Measurements from ENCODE around the gene PDE4C.

PDE4C gene

DNA sequence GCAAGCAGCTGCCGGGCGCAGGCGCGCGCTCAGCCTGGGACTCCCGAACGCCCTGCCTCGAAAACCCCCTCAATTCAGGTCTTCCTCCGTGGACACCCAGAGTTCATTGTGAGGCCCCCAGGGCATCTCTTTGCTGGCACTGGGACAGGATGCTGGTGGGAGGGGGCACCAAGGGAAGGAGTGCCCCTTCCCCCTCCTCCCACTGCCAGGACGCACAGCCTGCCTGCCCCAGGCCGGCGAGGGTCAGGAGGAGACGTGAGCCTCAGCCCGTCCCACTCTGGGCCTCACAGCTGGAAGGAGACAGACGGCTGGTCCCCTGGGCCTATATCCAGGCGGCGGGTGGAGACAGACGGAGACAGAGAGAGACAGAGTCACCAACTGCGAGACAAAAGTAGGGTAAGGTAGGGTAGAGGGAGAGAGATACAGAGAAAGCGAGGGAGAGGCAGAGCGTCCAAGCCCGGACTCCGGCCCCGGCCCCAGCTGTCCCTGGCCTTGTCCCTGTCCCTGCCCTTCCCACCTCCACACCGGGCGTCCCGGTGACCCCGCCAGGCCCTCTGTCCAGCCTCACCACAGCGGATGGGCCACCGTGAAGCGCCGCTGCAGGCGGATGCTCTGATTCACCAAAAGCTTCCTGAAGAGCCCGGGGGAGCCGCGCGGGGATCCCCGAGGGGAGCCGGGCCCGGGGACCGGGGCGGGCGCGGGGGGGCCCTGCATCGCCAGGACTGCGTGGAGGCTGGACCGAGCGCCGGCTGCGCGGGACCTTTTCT, at the start of gene PDE4C:
PDE4C (minus strand) TSS at position 737 of the 767 bp plus-strand sequence; CDS start at position 714, 23 bp downstream.
- Histone ChIP-seq H3K4me1 (ENCODE audit: insufficient read depth, low read length) (0 out of 2 replicates have a peak, but pooled peaks cover 3% of the 10 kb centered on the region), H3K4me3 (ENCODE audit: low read length) (peak within 1 kb of the TSS; percentile 13; the same call in 1 of the 2 replicates), H3K9ac (ENCODE audit: low read depth, low read length) (no peak within 1 kb of the TSS), H3K9me3 (ENCODE audit: insufficient read depth, low read depth, low read length) (no peaks in the 10 kb centered on the region), H3K27ac (ENCODE audit: low read length) (no peak within 1 kb of the TSS), H3K27me3 (ENCODE audit: insufficient read depth, low read length) (peaks cover 38% of the 10 kb centered on the region), H3K36me3 (ENCODE audit: insufficient read depth, low read depth, low read length) (no peaks in the 10 kb centered on the region)

DNA sequence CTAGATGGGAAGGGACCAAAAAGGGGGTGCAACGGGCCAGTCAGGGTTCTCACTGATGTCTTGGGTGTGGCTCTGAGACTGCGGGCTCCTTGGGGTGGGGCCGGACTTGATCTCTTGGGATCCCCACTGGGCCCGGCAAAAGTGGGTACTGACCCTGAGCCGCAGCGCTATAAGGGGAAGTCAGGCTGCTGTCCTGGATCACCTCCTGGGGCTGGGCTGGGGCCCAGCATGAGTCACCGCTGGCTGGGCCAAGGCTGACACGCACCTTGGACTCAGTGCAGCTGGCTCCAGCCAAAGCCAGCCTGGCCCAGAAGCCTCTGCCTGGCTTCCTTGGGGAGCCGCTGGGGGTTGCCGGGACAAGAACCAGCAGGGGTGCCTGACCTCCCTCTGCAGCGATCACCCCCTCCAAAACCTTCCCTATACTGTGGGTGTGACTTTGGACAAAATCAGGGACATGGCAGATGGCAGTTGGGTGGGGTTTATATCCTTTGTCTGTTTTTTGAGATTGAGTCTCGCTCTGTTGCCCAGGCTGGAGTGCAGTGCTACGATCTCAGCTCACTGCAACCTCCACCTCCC, 48.6 kb upstream of the PDE4C start:
- Histone ChIP-seq H3K4me3 (ENCODE audit: low read length) (no peak overlapping the region), H3K27me3 (ENCODE audit: insufficient read depth, low read length) (no peaks in the 10 kb centered on the region), H3K4me1 (ENCODE audit: insufficient read depth, low read length) (peaks cover 3% of the 10 kb centered on the region; the same call in 1 of the 2 replicates), H3K9me3 (ENCODE audit: insufficient read depth, low read depth, low read length) (no peaks in the 10 kb centered on the region), H3K27ac (ENCODE audit: low read length) (no peak overlapping the region), H3K9ac (ENCODE audit: low read depth, low read length) (no peak overlapping the region), H3K36me3 (ENCODE audit: insufficient read depth, low read depth, low read length) (peaks cover 12% of the 10 kb centered on the region)

DNA sequence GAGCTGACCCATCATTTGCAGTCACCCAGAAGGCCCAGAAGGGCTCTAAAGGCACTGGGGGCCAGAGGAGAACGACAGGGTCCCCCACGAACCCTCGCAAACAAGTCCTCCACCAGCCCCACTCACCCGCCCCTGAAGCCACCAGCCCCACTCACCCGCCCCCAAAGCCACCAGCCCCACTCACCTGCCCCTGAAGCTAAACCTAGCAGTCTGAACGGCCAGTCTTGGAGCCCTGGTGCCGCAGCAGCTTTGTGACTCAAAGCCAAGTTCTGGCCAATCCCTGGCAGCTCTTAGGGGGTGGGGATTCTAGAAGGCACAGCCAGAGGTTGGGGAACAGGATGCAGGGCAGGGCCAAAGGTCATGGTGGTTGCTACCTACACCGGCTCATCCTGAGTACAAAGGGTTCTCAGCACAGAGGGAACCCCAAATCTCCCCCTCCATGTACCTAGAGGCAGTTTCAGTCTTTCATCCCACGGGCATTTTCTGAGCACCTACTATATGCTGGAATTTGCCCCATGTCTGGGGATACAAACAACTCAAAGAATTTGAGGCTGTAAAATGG, 48.1 kb upstream of the PDE4C start, which contains the start of gene IQCN:
IQCN (minus strand) TSS at position 234 of the 562 bp plus-strand sequence. CDS start 4,974 bp downstream, outside the sequence.
- no peaks in the 10 kb centered on the region for H3K9me3 ChIP-seq (ENCODE audit: insufficient read depth, low read depth, low read length)
- no peak within 1 kb of the TSS for H3K4me3 ChIP-seq (ENCODE audit: low read length)
- no peak within 1 kb of the TSS for H3K9ac ChIP-seq (ENCODE audit: low read depth, low read length)
- peaks cover 3% of the 10 kb centered on the region; the same call in 1 of the 2 replicates for H3K4me1 ChIP-seq (ENCODE audit: insufficient read depth, low read length)
- H3K27me3 ChIP-seq (ENCODE audit: insufficient read depth, low read length), result no peaks in the 10 kb centered on the region
- H3K27ac ChIP-seq (ENCODE audit: low read length), result no peak within 1 kb of the TSS
- peaks cover 12% of the 10 kb centered on the region for H3K36me3 ChIP-seq (ENCODE audit: insufficient read depth, low read depth, low read length)

DNA sequence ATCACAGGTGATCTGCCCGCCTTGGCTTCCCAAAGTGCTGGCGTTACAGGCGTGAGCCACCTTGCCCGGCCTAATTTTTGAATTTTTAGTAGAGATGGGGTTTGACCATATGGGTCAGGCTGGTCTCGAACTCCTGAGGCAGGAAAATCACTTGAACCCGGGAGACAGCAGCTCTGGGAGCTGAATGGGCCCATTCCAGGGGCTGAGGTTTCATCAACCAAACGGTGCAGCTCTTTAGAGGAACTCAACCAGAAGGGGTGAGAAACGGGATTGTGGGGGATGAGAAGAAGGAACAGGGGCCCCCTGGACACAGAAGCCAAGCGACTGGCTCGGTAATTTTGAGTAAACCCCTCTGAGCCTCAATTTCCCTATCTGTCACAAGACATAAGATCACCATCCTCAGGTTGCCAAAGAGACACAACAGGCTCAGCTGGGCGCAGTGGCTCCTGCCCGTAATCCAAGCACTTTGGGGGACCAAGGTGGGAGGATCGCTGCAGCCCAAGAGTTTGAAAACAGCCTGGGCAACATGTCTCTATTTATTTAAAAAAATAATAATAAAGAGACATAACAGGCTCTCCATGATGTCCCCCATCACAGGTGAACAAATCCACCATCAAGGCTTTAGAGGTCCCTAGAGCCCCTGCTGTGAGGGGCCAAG, 47.5 kb upstream of the PDE4C start:
- no peak overlapping the region for H3K9ac ChIP-seq (ENCODE audit: low read depth, low read length)
- H3K27me3 ChIP-seq (ENCODE audit: insufficient read depth, low read length), result no peaks in the 10 kb centered on the region
- no peak overlapping the region for H3K27ac ChIP-seq (ENCODE audit: low read length)
- no peaks in the 10 kb centered on the region for H3K4me1 ChIP-seq (ENCODE audit: insufficient read depth, low read length)
- no peaks in the 10 kb centered on the region for H3K9me3 ChIP-seq (ENCODE audit: insufficient read depth, low read depth, low read length)
- H3K4me3 ChIP-seq (ENCODE audit: low read length), result no peak overlapping the region
- H3K36me3 ChIP-seq (ENCODE audit: insufficient read depth, low read depth, low read length), result peaks cover 7% of the 10 kb centered on the region

DNA sequence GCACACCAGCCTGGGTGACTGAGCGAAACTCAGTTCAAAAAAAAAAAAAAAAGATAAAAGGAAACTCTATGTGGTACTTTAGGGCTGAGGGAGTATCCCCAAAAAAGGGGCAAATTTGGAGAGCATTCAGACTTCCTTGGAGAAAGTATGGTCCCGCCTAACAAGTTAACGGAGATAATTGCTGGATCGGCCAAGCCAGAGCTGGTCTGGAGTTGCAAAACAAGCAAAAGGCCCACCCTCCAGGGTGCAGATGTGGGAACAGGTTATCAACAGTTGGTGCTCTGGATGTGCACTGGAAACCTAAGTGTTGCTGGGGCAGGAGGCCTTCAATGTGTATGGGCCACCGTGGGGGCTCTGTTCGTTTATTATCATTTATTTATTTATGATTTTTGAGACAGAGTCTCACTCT, 45.2 kb upstream of the PDE4C start:
- H3K4me3 ChIP-seq (ENCODE audit: low read length), result no peak overlapping the region
- H3K4me1 ChIP-seq (ENCODE audit: insufficient read depth, low read length), result no peaks in the 10 kb centered on the region
- H3K27ac ChIP-seq (ENCODE audit: low read length), result no peak overlapping the region
- H3K9me3 ChIP-seq (ENCODE audit: insufficient read depth, low read depth, low read length), result no peaks in the 10 kb centered on the region
- no peaks in the 10 kb centered on the region for H3K27me3 ChIP-seq (ENCODE audit: insufficient read depth, low read length)
- H3K36me3 ChIP-seq (ENCODE audit: insufficient read depth, low read depth, low read length), result no peaks in the 10 kb centered on the region; the same call in 1 of the 2 replicates
- H3K9ac ChIP-seq (ENCODE audit: low read depth, low read length), result no peak overlapping the region

DNA sequence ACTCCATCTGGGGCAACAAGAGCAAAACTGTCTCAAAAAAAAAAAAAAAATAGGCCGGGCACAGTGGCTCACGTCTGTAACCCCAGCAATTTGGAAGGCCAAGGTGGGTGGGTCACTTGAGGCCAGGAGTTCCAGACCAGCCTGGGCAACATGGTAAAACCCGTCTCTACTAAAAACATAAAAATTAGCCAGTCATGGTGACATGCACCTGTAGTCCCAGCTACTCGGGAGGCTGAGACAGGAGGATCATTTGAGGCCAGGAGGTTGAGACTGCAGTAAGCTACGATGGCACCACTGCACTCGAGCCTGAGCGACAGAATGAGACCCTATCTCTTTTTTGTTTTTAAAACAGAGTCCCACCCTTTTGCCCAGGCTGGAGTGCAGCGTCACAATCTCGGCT, 44.1 kb upstream of the PDE4C start:
- no peak overlapping the region for H3K27ac ChIP-seq (ENCODE audit: low read length)
- H3K9ac ChIP-seq (ENCODE audit: low read depth, low read length), result no peak overlapping the region
- H3K4me3 ChIP-seq (ENCODE audit: low read length), result no peak overlapping the region
- no peaks in the 10 kb centered on the region for H3K4me1 ChIP-seq (ENCODE audit: insufficient read depth, low read length)
- no peaks in the 10 kb centered on the region for H3K27me3 ChIP-seq (ENCODE audit: insufficient read depth, low read length)
- no peaks in the 10 kb centered on the region; the same call in 1 of the 2 replicates for H3K36me3 ChIP-seq (ENCODE audit: insufficient read depth, low read depth, low read length)
- H3K9me3 ChIP-seq (ENCODE audit: insufficient read depth, low read depth, low read length), result no peaks in the 10 kb centered on the region

DNA sequence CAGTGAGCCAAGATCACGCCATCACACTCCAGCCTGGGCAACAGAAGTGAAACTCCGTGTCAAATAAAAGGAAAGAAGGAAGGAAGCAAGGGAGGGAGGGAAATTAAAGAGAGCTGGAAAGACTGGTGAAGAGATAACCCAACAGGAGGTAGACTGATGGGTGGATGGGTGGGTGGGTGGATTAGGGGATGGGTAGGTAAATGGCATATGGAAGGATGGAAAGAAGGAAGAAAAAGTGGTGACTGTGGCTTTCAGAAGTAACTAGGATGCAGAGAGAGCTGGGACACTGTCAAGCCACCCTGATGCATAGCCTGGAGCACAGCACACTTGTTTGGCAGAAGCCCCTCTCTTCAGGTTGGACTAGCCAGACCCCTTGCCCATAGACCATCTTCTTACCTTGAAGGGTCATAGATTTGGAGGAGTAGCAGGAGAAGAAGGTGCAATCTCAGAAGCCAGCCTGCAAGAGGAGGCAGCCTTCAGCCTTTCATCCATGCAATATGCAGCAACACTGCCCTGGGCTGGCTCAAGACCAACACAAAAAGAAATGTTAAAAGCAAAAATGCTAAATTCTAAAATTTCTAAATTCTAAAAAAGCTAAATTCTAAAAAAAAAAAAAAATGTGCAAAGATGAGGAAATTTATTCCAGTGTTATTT, 43.0 kb upstream of the PDE4C start:
- Histone ChIP-seq H3K9ac (ENCODE audit: low read depth, low read length) (no peak overlapping the region), H3K27ac (ENCODE audit: low read length) (no peak overlapping the region), H3K4me3 (ENCODE audit: low read length) (no peak overlapping the region), H3K9me3 (ENCODE audit: insufficient read depth, low read depth, low read length) (no peaks in the 10 kb centered on the region), H3K36me3 (ENCODE audit: insufficient read depth, low read depth, low read length) (no peaks in the 10 kb centered on the region; the same call in 1 of the 2 replicates), H3K4me1 (ENCODE audit: insufficient read depth, low read length) (no peaks in the 10 kb centered on the region), H3K27me3 (ENCODE audit: insufficient read depth, low read length) (no peaks in the 10 kb centered on the region)

DNA sequence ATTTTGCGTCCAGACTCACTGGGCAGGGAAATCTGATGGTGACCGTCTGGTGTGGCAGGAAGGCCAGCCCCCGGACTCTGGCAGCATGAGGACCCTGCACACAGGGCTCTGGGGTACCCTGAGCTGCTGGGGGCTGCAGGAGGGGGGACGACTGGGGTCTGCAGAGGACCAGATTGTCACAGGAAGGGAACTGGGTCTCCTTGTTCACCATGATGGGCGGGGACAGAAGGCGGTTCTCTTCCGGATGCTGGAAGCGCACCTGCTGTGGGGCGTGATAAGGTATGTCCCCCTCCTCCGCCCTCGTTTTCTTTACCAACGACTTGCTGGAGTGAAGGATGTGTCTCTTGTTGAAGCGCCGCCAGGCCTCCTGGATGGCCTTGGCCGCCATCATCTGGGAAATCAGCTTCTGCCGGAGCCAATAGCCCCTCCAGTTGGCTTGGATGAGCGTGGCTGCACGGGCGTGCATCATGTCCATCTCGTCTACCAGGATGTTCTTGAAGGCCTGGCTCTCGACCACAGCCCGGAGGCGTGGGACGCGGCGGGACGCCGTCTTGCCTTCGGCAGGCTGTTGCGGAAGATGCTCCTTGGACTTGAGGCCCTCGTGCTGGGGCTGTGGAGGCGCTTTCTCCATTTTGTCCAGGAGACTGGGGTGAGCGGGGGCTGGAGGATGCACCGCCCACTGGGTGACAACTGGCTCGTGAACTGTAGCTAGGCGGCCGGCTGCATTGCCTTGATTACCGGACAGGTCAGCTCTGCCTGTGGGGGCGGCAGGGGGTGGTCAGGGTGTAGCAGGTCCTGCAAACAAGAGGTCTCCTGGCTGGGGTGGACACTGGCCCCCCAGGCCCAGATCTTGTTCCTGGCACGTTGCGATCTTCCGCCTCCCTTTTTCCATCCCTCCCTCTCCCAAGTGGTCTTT, 40.8 kb upstream of the PDE4C start:
- Histone ChIP-seq H3K4me1 (ENCODE audit: insufficient read depth, low read length) (no peaks in the 10 kb centered on the region), H3K4me3 (ENCODE audit: low read length) (no peak overlapping the region), H3K9ac (ENCODE audit: low read depth, low read length) (no peak overlapping the region), H3K27ac (ENCODE audit: low read length) (no peak overlapping the region), H3K27me3 (ENCODE audit: insufficient read depth, low read length) (no peaks in the 10 kb centered on the region; the same call in 1 of the 2 replicates), H3K36me3 (ENCODE audit: insufficient read depth, low read depth, low read length) (no peaks in the 10 kb centered on the region; the same call in 1 of the 2 replicates), H3K9me3 (ENCODE audit: insufficient read depth, low read depth, low read length) (no peaks in the 10 kb centered on the region)

DNA sequence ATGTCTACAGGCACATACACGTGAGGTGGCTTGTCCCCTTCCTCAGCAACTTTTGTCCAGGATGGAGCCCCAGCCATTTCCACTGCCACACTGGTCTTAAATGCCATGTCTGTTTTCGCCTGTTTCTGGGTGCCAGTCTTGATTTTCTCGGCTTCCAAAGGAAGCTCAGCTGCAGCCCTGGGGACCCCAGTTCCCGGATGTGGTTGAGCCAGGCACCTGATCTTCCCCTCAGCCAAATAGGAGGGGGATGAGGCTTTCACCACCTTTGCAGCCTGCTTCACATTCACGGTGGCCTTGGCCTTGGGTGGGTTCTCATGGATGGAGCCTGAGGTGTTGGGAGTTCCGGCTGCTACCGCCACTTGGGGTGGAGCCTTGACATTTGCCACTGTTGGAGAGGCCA, 39.3 kb upstream of the PDE4C start:
- H3K4me1 ChIP-seq (ENCODE audit: insufficient read depth, low read length), result no peaks in the 10 kb centered on the region
- H3K9ac ChIP-seq (ENCODE audit: low read depth, low read length), result no peak overlapping the region
- H3K4me3 ChIP-seq (ENCODE audit: low read length), result no peak overlapping the region
- H3K9me3 ChIP-seq (ENCODE audit: insufficient read depth, low read depth, low read length), result no peaks in the 10 kb centered on the region
- no peak overlapping the region for H3K27ac ChIP-seq (ENCODE audit: low read length)
- H3K27me3 ChIP-seq (ENCODE audit: insufficient read depth, low read length), result no peaks in the 10 kb centered on the region; the same call in 1 of the 2 replicates
- no peaks in the 10 kb centered on the region; the same call in 1 of the 2 replicates for H3K36me3 ChIP-seq (ENCODE audit: insufficient read depth, low read depth, low read length)

DNA sequence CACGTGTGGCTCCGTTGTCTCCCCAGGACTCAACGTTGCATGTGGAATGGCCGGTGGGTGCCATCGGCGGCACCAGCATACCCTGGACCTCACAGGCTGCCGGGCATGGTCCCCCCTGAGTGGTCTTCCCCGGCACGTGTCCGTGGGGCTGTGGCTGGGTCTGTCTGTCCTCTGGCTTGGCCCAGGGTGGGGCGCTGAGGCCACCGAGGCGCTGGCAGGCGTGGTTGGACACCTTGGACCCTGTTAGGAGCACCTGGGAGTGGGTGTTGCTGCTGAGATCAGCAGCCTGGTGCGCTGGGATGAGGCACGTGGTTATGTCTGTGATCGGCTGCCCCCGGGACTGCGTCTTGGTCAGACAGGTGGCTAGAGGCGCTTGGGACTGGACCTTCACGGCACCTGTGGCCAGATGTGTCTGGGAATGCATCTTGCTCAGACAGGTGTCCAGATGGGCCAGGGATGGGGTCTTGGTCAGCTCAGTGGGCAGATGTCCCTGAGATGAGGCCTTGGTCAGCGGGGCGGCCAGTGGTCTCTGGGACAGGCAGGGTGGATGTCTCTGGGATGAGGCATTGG, 38.8 kb upstream of the PDE4C start:
- Histone ChIP-seq H3K9me3 (ENCODE audit: insufficient read depth, low read depth, low read length) (no peaks in the 10 kb centered on the region), H3K9ac (ENCODE audit: low read depth, low read length) (no peak overlapping the region), H3K27me3 (ENCODE audit: insufficient read depth, low read length) (no peaks in the 10 kb centered on the region; the same call in 1 of the 2 replicates), H3K4me1 (ENCODE audit: insufficient read depth, low read length) (no peaks in the 10 kb centered on the region), H3K27ac (ENCODE audit: low read length) (no peak overlapping the region), H3K4me3 (ENCODE audit: low read length) (no peak overlapping the region), H3K36me3 (ENCODE audit: insufficient read depth, low read depth, low read length) (no peaks in the 10 kb centered on the region; the same call in 1 of the 2 replicates)
